H9 (cell line): ENCODE data around the gene CEP89. TPM values are rescaled to one million over a fixed set of nuclear protein-coding genes. Genes with fewer than 3 reads are reported as not detected.

Experiments
- DNase-seq: peaks from one replicate; pipeline ENCODE4 v3.0.0-alpha.2; 2017
- H2AFZ ChIP-seq: one replicate; pipeline ENCODE4 v1.6.1; 2013; ENCODE audit warnings: mild to moderate bottlenecking, low read length, control low read depth, moderate library complexity
- H2AK5ac ChIP-seq: 2 replicates; pipeline ENCODE4 v1.6.1; 2013; ENCODE audit warnings: low read length, control low read depth, mixed read lengths; ENCODE audit not compliant: insufficient read length
- H2BK120ac ChIP-seq: one replicate; pipeline ENCODE4 v1.6.1; 2013; ENCODE audit warnings: low read depth, mild to moderate bottlenecking, low read length, control low read depth, inconsistent platforms; ENCODE audit not compliant: poor library complexity, severe bottlenecking
- H2BK12ac ChIP-seq: 2 replicates; pipeline ENCODE4 v1.6.1; 2013; ENCODE audit warnings: low read length, control low read depth, mixed read lengths, low read depth; ENCODE audit not compliant: insufficient read length
- H2BK15ac ChIP-seq: 2 replicates; pipeline ENCODE4 v1.6.1; 2013; ENCODE audit warnings: low read depth, low read length, control low read depth
- H2BK20ac ChIP-seq: one replicate; pipeline ENCODE4 v1.6.1; 2013; ENCODE audit warnings: low read depth, mild to moderate bottlenecking, low read length, control low read depth, inconsistent platforms; ENCODE audit not compliant: poor library complexity, severe bottlenecking
- H2BK5ac ChIP-seq: 2 replicates; pipeline ENCODE4 v1.6.1; 2013; ENCODE audit warnings: low read length, control low read depth, mixed read lengths; ENCODE audit not compliant: insufficient read length
- H3K14ac ChIP-seq: 2 replicates; pipeline ENCODE4 v1.6.1; 2013; ENCODE audit warnings: low read length, control low read depth; ENCODE audit not compliant: insufficient read depth
- H3K18ac ChIP-seq: 2 replicates; pipeline ENCODE4 v1.6.1; 2013; ENCODE audit warnings: low read depth, mild to moderate bottlenecking, mixed read lengths, low read length, control low read depth; ENCODE audit not compliant: insufficient read length
- H3K23ac ChIP-seq: 2 replicates; pipeline ENCODE4 v1.6.1; 2013; ENCODE audit warnings: low read length, control low read depth, mixed read lengths, low read depth; ENCODE audit not compliant: insufficient read length
- H3K23me2 ChIP-seq: 2 replicates; pipeline ENCODE4 v1.6.1; 2013; ENCODE audit warnings: low read depth, mild to moderate bottlenecking, mixed read lengths, low read length, control low read depth; ENCODE audit not compliant: insufficient read length, poor library complexity, severe bottlenecking
- H3K27ac ChIP-seq: 2 replicates; pipeline ENCODE4 v1.5.1; 2013; ENCODE audit warnings: low read length, control low read depth, mixed read lengths, low read depth; ENCODE audit not compliant: insufficient read length
- H3K27me3 ChIP-seq: 2 replicates; pipeline ENCODE4 v1.6.1; 2013; ENCODE audit warnings: low read length, control low read depth, inconsistent platforms; ENCODE audit not compliant: insufficient read depth
- H3K4ac ChIP-seq: 2 replicates; pipeline ENCODE4 v1.6.1; 2013; ENCODE audit warnings: low read depth, mild to moderate bottlenecking, control low read depth, inconsistent platforms, low read length, moderate library complexity
- H3K4me1 ChIP-seq: 2 replicates; pipeline ENCODE4 v1.6.1; 2013; ENCODE audit warnings: low read length, control low read depth, inconsistent platforms; ENCODE audit not compliant: insufficient read depth
- H3K4me2 ChIP-seq: 2 replicates; pipeline ENCODE4 v1.6.1; 2013; ENCODE audit warnings: low read length, control low read depth, mixed read lengths; ENCODE audit not compliant: insufficient read length, insufficient read depth
- H3K56ac ChIP-seq: 2 replicates; pipeline ENCODE4 v1.6.1; 2013; ENCODE audit warnings: low read depth, mild to moderate bottlenecking, mixed read lengths, low read length, control low read depth; ENCODE audit not compliant: insufficient read length
- H3K79me1 ChIP-seq: 2 replicates; pipeline ENCODE4 v1.6.1; 2013; ENCODE audit warnings: low read depth, mild to moderate bottlenecking, moderate library complexity, low read length, control low read depth, inconsistent platforms; ENCODE audit not compliant: insufficient read depth, poor library complexity, severe bottlenecking
- H3K79me2 ChIP-seq: 2 replicates; pipeline ENCODE4 v1.6.1; 2013; ENCODE audit warnings: low read length, control low read depth, inconsistent platforms; ENCODE audit not compliant: insufficient read depth
- H3K9ac ChIP-seq: 2 replicates; pipeline ENCODE4 v1.6.1; 2013; ENCODE audit warnings: low read length, control low read depth, mixed read lengths; ENCODE audit not compliant: insufficient read length; ENCODE audit errors: extremely low read depth
- H3K9me3 ChIP-seq: one replicate; pipeline ENCODE4 v1.6.1; 2013; ENCODE audit warnings: low read depth, low read length, inconsistent platforms; ENCODE audit not compliant: control insufficient read depth
- H3T11ph ChIP-seq: one replicate; pipeline ENCODE4 v1.6.1; 2013; ENCODE audit warnings: mild to moderate bottlenecking, low read length, control low read depth, inconsistent platforms
- H4K20me1 ChIP-seq: one replicate; pipeline ENCODE4 v1.6.1; 2013; ENCODE audit not compliant: control insufficient read depth, insufficient read length, insufficient read depth
- H4K5ac ChIP-seq: 2 replicates; pipeline ENCODE4 v1.6.1; 2013; ENCODE audit warnings: low read depth, mild to moderate bottlenecking, mixed read lengths, low read length, control low read depth; ENCODE audit not compliant: insufficient read length
- H4K8ac ChIP-seq: replicated peaks from 2 replicates; pipeline ENCODE4 v1.6.1; 2013; ENCODE audit warnings: low read length, control low read depth, mixed read lengths, low read depth; ENCODE audit not compliant: insufficient read length
- H4K91ac ChIP-seq: 2 replicates; pipeline ENCODE4 v1.6.1; 2013; ENCODE audit warnings: low read depth, mild to moderate bottlenecking, moderate library complexity, mixed read lengths, low read length, control low read depth; ENCODE audit not compliant: insufficient read length
- H3K27ac Mint-ChIP-seq, 3 experiments: 2 replicates in 2 of 3; 3 replicates in 1 of 3; pipeline ENCODE4 v1.8.0; 2020 to 2021; ENCODE audit warnings: mixed read lengths in 3 of 3, mild to moderate bottlenecking in 1 of 3, moderate library complexity in 1 of 3
- H3K27me3 Mint-ChIP-seq: 2 replicates; pipeline ENCODE4 v1.8.0; 2021; ENCODE audit warnings: low read depth, mild to moderate bottlenecking, moderate library complexity, mixed read lengths
- H3K36me3 Mint-ChIP-seq, 3 experiments: 2 replicates in 2 of 3; 3 replicates in 1 of 3; pipeline ENCODE4 v1.8.0; 2020 to 2021; ENCODE audit warnings: low read depth in 3 of 3, mixed read lengths in 3 of 3; ENCODE audit not compliant: insufficient read depth in 1 of 3
- H3K4me1 Mint-ChIP-seq, 2 experiments: 2 replicates each; pipeline ENCODE4 v1.8.0; 2020; ENCODE audit warnings: mixed read lengths in 2 of 2
- H3K4me3 Mint-ChIP-seq, 2 experiments: 2 replicates in 1 of 2; 3 replicates in 1 of 2; pipeline ENCODE4 v1.8.0; 2020 to 2021; ENCODE audit warnings: mild to moderate bottlenecking in 2 of 2, mixed read lengths in 2 of 2, moderate library complexity in 1 of 2
- H3K9me3 Mint-ChIP-seq, 2 experiments: 2 replicates in 1 of 2; 3 replicates in 1 of 2; pipeline ENCODE4 v1.8.0; 2020; ENCODE audit warnings: mild to moderate bottlenecking in 2 of 2, mixed read lengths in 2 of 2, moderate library complexity in 1 of 2
- WGBS: extraction: QIAGEN DNeasy Blood & Tissue Kit; methylation state at CpG from one replicate; pipeline ENCODE4 v1.1.7; 2013; ENCODE audit warnings: missing lambda C conversion rate, low lambda C conversion rate, mixed read lengths; ENCODE audit not compliant: insufficient read length; ENCODE audit errors: extremely low coverage; 5-methylcytosine and 5-hydroxymethylcytosine counted together
- total RNA-seq: library from RNA; stranded (reverse); gene quantifications from 2 replicates; pipeline ENCODE4 v1.2.1, GENCODE V29; 2021
- TF ChIP-seq, protein P1 (sequence below): fragments of 200-600 bp; sonication (generic); conservative IDR thresholded peaks from 3 replicates; pipeline ENCODE4 v1.8.0; 2021; ENCODE audit warnings: antibody characterized with exemption, mild to moderate bottlenecking

Gene CEP89
- total RNA-seq, 1 experiment from 2014 or later: 22.1 TPM

DNA sequence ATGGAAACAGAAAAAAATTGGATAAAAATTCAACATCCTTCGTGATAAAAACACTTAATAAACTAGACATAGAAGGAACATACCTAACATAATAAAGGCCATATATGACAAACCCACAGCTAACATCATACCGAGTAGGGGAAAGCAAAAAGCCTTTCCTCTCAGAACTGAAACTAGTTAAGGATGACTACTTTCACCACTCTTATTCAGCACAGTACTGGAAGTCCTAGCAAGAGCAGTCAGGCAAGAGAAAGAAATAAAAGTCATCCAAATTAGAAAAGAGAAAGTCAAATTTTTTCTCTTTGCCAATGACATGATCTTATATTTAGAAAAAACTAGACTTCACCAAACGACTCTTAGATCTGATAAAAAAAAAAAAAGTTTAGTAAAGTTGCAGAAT, 76.4 kb downstream of the CEP89 start:
- H3K56ac ChIP-seq: no peak overlapping the region
- no peak overlapping the region for H3K4me2 ChIP-seq
- H3K27ac ChIP-seq: no peak overlapping the region
- no peak overlapping the region for H3T11ph ChIP-seq
- Mint-ChIP-seq H3K9me3 (peaks cover 15% of the 10 kb centered on the region in 2 experiments), H3K36me3 (peaks cover 22 to 36% (median 24%) of the 10 kb centered on the region in 3 experiments), H3K4me1 (peaks cover 10% of the 10 kb centered on the region in 2 experiments), H3K27ac (no peak overlapping the region), H3K4me3 (no peak overlapping the region), H3K27me3 (no peaks in the 10 kb centered on the region; the same call in 1 of the 2 replicates)
- WGBS: no CpG with 5 or more reads among the region's 3 CpGs
- no peak overlapping the region for H2BK20ac ChIP-seq
- H2AK5ac ChIP-seq: no peak overlapping the region
- no peak overlapping the region for H3K14ac ChIP-seq
- H3K23ac ChIP-seq: no peak overlapping the region
- no peaks in the 10 kb centered on the region for H3K23me2 ChIP-seq
- no peaks in the 10 kb centered on the region for H4K20me1 ChIP-seq
- H3K9ac ChIP-seq: no peak overlapping the region
- no peak overlapping the region for H3K4ac ChIP-seq
- no peak overlapping the region for H4K91ac ChIP-seq
- H4K8ac ChIP-seq: no peak overlapping the region
- H2BK15ac ChIP-seq: no peak overlapping the region
- H3K79me2 ChIP-seq: no peaks in the 10 kb centered on the region
- H4K5ac ChIP-seq: no peak overlapping the region
- no peaks in the 10 kb centered on the region for H3K27me3 ChIP-seq
- TF ChIP-seq, protein P1, sequence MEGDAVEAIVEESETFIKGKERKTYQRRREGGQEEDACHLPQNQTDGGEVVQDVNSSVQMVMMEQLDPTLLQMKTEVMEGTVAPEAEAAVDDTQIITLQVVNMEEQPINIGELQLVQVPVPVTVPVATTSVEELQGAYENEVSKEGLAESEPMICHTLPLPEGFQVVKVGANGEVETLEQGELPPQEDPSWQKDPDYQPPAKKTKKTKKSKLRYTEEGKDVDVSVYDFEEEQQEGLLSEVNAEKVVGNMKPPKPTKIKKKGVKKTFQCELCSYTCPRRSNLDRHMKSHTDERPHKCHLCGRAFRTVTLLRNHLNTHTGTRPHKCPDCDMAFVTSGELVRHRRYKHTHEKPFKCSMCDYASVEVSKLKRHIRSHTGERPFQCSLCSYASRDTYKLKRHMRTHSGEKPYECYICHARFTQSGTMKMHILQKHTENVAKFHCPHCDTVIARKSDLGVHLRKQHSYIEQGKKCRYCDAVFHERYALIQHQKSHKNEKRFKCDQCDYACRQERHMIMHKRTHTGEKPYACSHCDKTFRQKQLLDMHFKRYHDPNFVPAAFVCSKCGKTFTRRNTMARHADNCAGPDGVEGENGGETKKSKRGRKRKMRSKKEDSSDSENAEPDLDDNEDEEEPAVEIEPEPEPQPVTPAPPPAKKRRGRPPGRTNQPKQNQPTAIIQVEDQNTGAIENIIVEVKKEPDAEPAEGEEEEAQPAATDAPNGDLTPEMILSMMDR: no peak
- H3K9me3 ChIP-seq: no peaks in the 10 kb centered on the region
- H3K4me1 ChIP-seq: no peaks in the 10 kb centered on the region
- no peak overlapping the region for H2AFZ ChIP-seq
- H2BK12ac ChIP-seq: no peak overlapping the region
- DNase-seq: no peak
- H3K79me1 ChIP-seq: no peaks in the 10 kb centered on the region
- no peak overlapping the region for H3K18ac ChIP-seq
- no peak overlapping the region for H2BK5ac ChIP-seq
- H2BK120ac ChIP-seq: no peak overlapping the region
